Right atrium auricular region (tissue), 2 donors: Measurements from ENCODE around the gene SERPINF2. TPM values are rescaled to one million over a fixed set of nuclear protein-coding genes. Genes with fewer than 3 reads are reported as not detected.

Experiments used
- DNase-seq: peaks from one replicate; pipeline ENCODE4 v3.0.0-alpha.2; 2019; ENCODE audit warnings: low spot score
- H3K27ac ChIP-seq, 2 donors: fragments of 200-600 bp; sonication (generic); 1 replicate in 1 of 2; 2 replicates in 1 of 2; pipeline ENCODE4 v1.5.1; 2016 to 2019
- H3K27me3 ChIP-seq, 2 donors: fragments of 200-600 bp; sonication (generic); one replicate each; pipeline versions ENCODE4 v1.5.1 to v1.6.0; 2017 to 2019
- H3K36me3 ChIP-seq: fragments of 200-600 bp; sonication (generic); one replicate; pipeline ENCODE4 v1.5.1; 2016
- H3K4me1 ChIP-seq, 2 donors: fragments of 200-600 bp; sonication (generic); one replicate each; pipeline versions ENCODE4 v1.5.1 to v1.6.0; 2017 to 2019
- H3K4me3 ChIP-seq, 2 donors: fragments of 200-600 bp; sonication (generic); 1 replicate in 1 of 2; 2 replicates in 1 of 2; pipeline ENCODE4 v1.5.1; 2017 to 2019; ENCODE audit warnings: mild to moderate bottlenecking in 1 of 2, moderate library complexity in 1 of 2
- H3K9me3 ChIP-seq, 2 donors: fragments of 200-600 bp; sonication (generic); one replicate each; pipeline ENCODE4 v1.5.1; 2019
- microRNA counts, 2 donors: library from miRNA; unstranded; fragments of <30 nt; microRNA quantifications; one replicate each; lab custom pipeline; 2016 to 2017
- total RNA-seq, 2 donors: library from RNA; depleted of rRNA; stranded (reverse); fragments of >200 nt; gene quantifications; one replicate each; pipeline ENCODE4 v1.1.0, GENCODE V29; 2016
- TF ChIP-seq, protein P1 (sequence below), 2 donors: fragments of 200-600 bp; sonication (generic); IDR thresholded peaks; one replicate each; pipeline ENCODE4 v1.5.1; 2019; ENCODE audit warnings: antibody characterized with exemption in 2 of 2

The SERPINF2 gene
- total RNA-seq, 2 donors from 2014 or later: 1.0 to 1.5 TPM

DNA sequence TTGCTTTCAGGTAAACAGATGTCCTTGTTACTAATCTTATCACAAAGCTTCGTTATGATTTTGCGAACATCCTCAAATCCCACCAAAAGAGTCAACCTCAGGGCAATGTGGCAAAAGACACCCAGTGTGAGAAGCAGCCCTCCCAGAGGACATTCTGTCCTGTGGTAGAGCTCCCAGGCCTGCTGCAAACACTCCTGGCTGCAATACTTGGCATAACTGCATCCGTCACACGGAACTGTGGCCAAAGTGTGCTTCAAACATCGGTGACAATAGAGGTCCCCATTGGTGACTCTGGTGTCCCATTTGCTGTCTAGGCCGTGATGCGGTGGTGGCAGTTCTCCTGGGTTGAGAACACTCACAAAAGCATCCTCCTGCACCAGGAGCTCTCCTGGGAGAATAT is 57.6 kb downstream of the SERPINF2 start:
- Histone ChIP-seq H3K27me3 (no peaks in the 10 kb centered on the region), H3K9me3 (no peaks in the 10 kb centered on the region), H3K4me3 (no peak overlapping the region), H3K36me3 (peaks cover 14% of the 10 kb centered on the region), H3K27ac (peak overlapping the region; percentile 29 to 72), H3K4me1 (peaks cover 0 to 8% of the 10 kb centered on the region in 2 donors)
- no peak for DNase-seq
- TF ChIP-seq, protein P1, sequence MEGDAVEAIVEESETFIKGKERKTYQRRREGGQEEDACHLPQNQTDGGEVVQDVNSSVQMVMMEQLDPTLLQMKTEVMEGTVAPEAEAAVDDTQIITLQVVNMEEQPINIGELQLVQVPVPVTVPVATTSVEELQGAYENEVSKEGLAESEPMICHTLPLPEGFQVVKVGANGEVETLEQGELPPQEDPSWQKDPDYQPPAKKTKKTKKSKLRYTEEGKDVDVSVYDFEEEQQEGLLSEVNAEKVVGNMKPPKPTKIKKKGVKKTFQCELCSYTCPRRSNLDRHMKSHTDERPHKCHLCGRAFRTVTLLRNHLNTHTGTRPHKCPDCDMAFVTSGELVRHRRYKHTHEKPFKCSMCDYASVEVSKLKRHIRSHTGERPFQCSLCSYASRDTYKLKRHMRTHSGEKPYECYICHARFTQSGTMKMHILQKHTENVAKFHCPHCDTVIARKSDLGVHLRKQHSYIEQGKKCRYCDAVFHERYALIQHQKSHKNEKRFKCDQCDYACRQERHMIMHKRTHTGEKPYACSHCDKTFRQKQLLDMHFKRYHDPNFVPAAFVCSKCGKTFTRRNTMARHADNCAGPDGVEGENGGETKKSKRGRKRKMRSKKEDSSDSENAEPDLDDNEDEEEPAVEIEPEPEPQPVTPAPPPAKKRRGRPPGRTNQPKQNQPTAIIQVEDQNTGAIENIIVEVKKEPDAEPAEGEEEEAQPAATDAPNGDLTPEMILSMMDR (IDR thresholded peaks at IDR 0.05): no peak

DNA sequence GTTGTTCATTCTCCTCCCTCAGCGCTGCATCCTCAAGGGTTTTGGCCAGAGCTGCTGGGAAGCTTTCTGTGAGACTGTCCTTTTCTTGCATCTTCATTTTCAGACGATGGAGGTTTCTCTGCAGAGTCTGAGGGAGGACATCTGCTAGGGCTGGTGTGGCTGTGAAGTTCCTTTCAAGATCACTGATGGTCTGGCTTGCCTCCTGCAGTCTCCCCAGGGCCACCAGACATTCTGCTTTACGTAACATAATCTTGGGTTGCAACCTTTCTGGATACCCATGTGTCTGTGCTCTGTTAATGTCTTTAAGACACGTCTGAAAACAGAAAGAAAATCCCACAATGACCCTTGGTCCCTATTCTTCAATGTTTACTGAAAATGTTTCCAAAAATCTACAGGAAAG is 58.0 kb downstream of the SERPINF2 start:
- H3K27ac ChIP-seq: peak overlapping the region in 1 of 2 donors; percentile 72
- TF ChIP-seq, protein P1 (IDR thresholded peaks at IDR 0.05): no peak

DNA sequence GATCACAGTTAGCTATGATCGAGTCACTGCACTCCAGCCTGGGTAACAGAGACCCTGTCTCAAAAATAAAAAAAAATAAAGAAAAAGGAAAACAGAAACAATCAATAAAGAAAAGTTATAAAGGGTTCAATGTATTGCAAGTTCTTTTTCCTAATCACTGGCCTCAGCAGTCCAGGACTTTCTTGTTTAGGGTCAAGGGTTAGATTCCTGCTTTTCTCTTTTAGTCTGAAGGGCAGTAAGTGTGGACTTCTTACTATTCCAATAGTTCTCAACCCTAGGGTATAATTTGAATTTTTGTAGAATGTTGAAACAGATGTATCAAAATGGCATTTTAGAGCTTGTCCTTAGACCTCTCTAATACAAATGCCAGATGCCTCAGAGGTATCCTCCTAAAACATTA is 59.8 kb downstream of the SERPINF2 start:
- H3K9me3 ChIP-seq: no peaks in the 10 kb centered on the region
- no peak for DNase-seq
- H3K36me3 ChIP-seq: peaks cover 14% of the 10 kb centered on the region
- H3K27me3 ChIP-seq: no peaks in the 10 kb centered on the region
- H3K27ac ChIP-seq: no peak overlapping the region
- H3K4me3 ChIP-seq: no peak overlapping the region
- TF ChIP-seq, protein P1 (IDR thresholded peaks at IDR 0.05): no peak
- H3K4me1 ChIP-seq: peaks cover 0 to 2% of the 10 kb centered on the region in 2 donors

More for the DNA sequence above, 58.0 kb downstream of the SERPINF2 start:
- Histone ChIP-seq H3K36me3 (peaks cover 14% of the 10 kb centered on the region), H3K27me3 (no peaks in the 10 kb centered on the region), H3K4me3 (no peak overlapping the region), H3K9me3 (no peaks in the 10 kb centered on the region), H3K4me1 (peaks cover 0 to 8% of the 10 kb centered on the region in 2 donors)
- DNase-seq: no peak

DNA sequence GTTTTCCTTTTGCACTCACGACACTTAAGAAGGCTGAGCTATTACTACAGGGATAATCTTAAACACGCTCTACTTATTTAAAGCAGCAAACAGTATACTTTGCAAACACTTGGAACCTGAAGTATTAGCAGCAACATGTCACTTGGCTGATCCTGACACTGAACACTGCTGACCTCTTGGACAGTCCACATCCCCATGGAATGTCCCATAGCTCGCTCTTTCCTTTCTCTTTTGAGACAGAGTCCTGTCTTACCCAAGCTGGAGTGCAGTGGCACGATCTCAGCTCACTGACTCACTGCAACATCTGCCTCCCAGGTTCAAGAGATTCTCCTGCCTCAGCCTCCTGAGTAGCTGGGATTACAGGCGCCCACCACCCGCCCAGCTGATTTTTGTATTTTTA is 60.6 kb downstream of the SERPINF2 start:
- Histone ChIP-seq H3K27me3 (no peaks in the 10 kb centered on the region), H3K27ac (no peak overlapping the region), H3K4me3 (no peak overlapping the region), H3K9me3 (no peaks in the 10 kb centered on the region), H3K36me3 (peaks cover 14% of the 10 kb centered on the region), H3K4me1 (no peaks in the 10 kb centered on the region)
- no peak for DNase-seq
- TF ChIP-seq, protein P1 (IDR thresholded peaks at IDR 0.05): no peak

MicroRNAs encoded within 50 kb of the gene (microRNA counts, 767-probe panel; counts per million panel counts)
- microRNA hsa-miR-22-3p (lab: Ali Mortazavi, UCI): 3,975 to 7,927 counts per million in 2 donors

Other genes starting within 250 kb of the SERPINF2 start
- 10 to 100 TPM; 64.9 to 78.1 TPM for gene INPP5K, start 226.3 kb upstream of the SERPINF2 start, total RNA-seq
- 10 to 100 TPM; 35.1 to 39.6 TPM for gene PITPNA, start 180.1 kb upstream of the SERPINF2 start, total RNA-seq
- gene SLC43A2, start 114.0 kb upstream of the SERPINF2 start, total RNA-seq: 1 to 10 TPM; 3.6 to 9.8 TPM
- 10 to 100 TPM in 1 of 2 donors, 1 to 10 TPM in 1; 8.6 to 14.8 TPM for gene SCARF1, start 97.1 kb upstream of the SERPINF2 start, total RNA-seq
- 10 to 100 TPM; 38.6 to 60.7 TPM for gene RILP, start 93.0 kb upstream of the SERPINF2 start, total RNA-seq
- gene PRPF8, start 58.0 kb upstream of the SERPINF2 start, total RNA-seq: 100 to 1,000 TPM in 1 of 2 donors, 10 to 100 TPM in 1; 90.1 to 144 TPM
- 1 to 10 TPM; 1.1 to 3.7 TPM for gene TLCD2, start 32.5 kb upstream of the SERPINF2 start, total RNA-seq
- 10 to 100 TPM; 10.9 to 17.9 TPM for gene WDR81, start 18.2 kb upstream of the SERPINF2 start, total RNA-seq
- gene SERPINF1, start 19.2 kb downstream of the SERPINF2 start, total RNA-seq: 100 to 1,000 TPM; 348 to 498 TPM
- 1 to 10 TPM; 6.2 to 7.1 TPM for gene SMYD4, start 87.0 kb downstream of the SERPINF2 start, total RNA-seq
- 10 to 100 TPM; 20.9 to 26.9 TPM for gene RPA1, start 87.1 kb downstream of the SERPINF2 start, total RNA-seq